ENCODE data around the gene SWAP70.

GRCh38 chr11:9722023-9722422, 58.1 kb downstream of the SWAP70 start:
- TF ChIP-seq YY1 (IDR thresholded peaks at IDR 0.05; ENCODE audit: insufficient read depth, insufficient read length) (no peak), ZNF274 (IDR thresholded peaks at IDR 0.05; ENCODE audit: low read depth, low read length) (no peak), SUZ12 (IDR thresholded peaks at IDR 0.05; ENCODE audit: extremely low read depth, insufficient read depth, insufficient read length) (no peak)
